CD14-positive monocyte (primary cell): Measurements from ENCODE around the gene SIGLEC8. TPM values are rescaled to one million over a fixed set of nuclear protein-coding genes. Genes with fewer than 3 reads are reported as not detected.
A peak's percentile ranks its signal among the peaks of the same experiment; 100 is the strongest.

Experiments used
- DNase-seq, 3 donors: peaks; one replicate each; pipeline ENCODE4 v3.0.0-alpha.2; 2011 to 2022
- H2AFZ ChIP-seq: 2 replicates; pipeline ENCODE4 v1.6.0; 2012; ENCODE audit warnings: mild to moderate bottlenecking, low read depth, low read length, inconsistent platforms; ENCODE audit not compliant: insufficient read depth, poor library complexity, severe bottlenecking
- H3K27ac ChIP-seq, 2 donors: 1 replicate in 1 of 2; 2 replicates in 1 of 2; pipeline ENCODE4 v1.5.1; 2012 to 2013; ENCODE audit warnings: low read length in 2 of 2, control low read depth in 1 of 2, inconsistent platforms in 1 of 2, low read depth in 1 of 2, mild to moderate bottlenecking in 1 of 2
- H3K27me3 ChIP-seq, 2 donors: one replicate each; pipeline versions ENCODE4 v1.6.0 to v1.6.1; 2011 to 2013; ENCODE audit warnings: low read length in 2 of 2; ENCODE audit not compliant: control insufficient read depth in 2 of 2, insufficient read depth in 2 of 2
- H3K36me3 ChIP-seq, 2 donors: replicated peaks in 1 of 2; 1 replicate in 1 of 2; 2 replicates in 1 of 2; pipeline versions ENCODE4 v1.5.1 to v1.6.1; 2012 to 2013; ENCODE audit warnings: low read length in 2 of 2, control low read depth in 1 of 2, inconsistent platforms in 1 of 2, mild to moderate bottlenecking in 1 of 2; ENCODE audit not compliant: insufficient read depth in 2 of 2, control insufficient read depth in 1 of 2
- H3K4me1 ChIP-seq, 2 donors: 1 replicate in 1 of 2; 2 replicates in 1 of 2; pipeline versions ENCODE4 v1.5.1 to v1.6.1; 2012 to 2013; ENCODE audit warnings: low read length in 2 of 2, control low read depth in 1 of 2, inconsistent platforms in 1 of 2, mild to moderate bottlenecking in 1 of 2, moderate library complexity in 1 of 2; ENCODE audit not compliant: insufficient read depth in 2 of 2, control insufficient read depth in 1 of 2
- H3K4me2 ChIP-seq: replicated peaks from 2 replicates; pipeline ENCODE3; 2012; ENCODE audit warnings: low read length, moderate library complexity, mild to moderate bottlenecking; ENCODE audit not compliant: poor library complexity, severe bottlenecking; ENCODE audit errors: extremely low read depth
- H3K4me3 ChIP-seq, 3 experiments: fragments of 200-600 bp in 1 of 3; sonication (generic) in 1 of 3; replicated peaks in 1 of 3; 1 replicate in 2 of 3; 2 replicates in 1 of 3; pipeline ENCODE4 v1.5.1; 2011 to 2013; ENCODE audit warnings: low read length in 3 of 3, mild to moderate bottlenecking in 3 of 3, control low read depth in 2 of 3, low read depth in 2 of 3, inconsistent platforms in 1 of 3, moderate library complexity in 1 of 3
- H3K79me2 ChIP-seq: 2 replicates; pipeline ENCODE4 v1.6.0; 2012; ENCODE audit warnings: mild to moderate bottlenecking, control low read depth, inconsistent platforms, low read length, moderate library complexity; ENCODE audit not compliant: insufficient read depth
- H3K9ac ChIP-seq: 2 replicates; pipeline ENCODE4 v1.6.0; 2017; ENCODE audit warnings: low read length, mild to moderate bottlenecking; ENCODE audit not compliant: insufficient read depth, poor library complexity, severe bottlenecking
- H3K9me3 ChIP-seq, 2 donors: replicated peaks in 1 of 2; 1 replicate in 1 of 2; 2 replicates in 1 of 2; pipeline versions ENCODE4 v1.5.1 to v1.6.1; 2012 to 2013; ENCODE audit warnings: low read length in 2 of 2, control low read depth in 1 of 2; ENCODE audit not compliant: control insufficient read depth in 1 of 2, insufficient read depth in 1 of 2
- H4K20me1 ChIP-seq: 2 replicates; pipeline ENCODE4 v1.6.0; 2012; ENCODE audit warnings: mild to moderate bottlenecking, low read length, control low read depth, moderate library complexity; ENCODE audit not compliant: insufficient read depth
- H3K27ac Mint-ChIP-seq, 7 donors: one replicate each; pipeline ENCODE4 v1.8.0; 2020; ENCODE audit warnings: mild to moderate bottlenecking in 7 of 7, mixed read lengths in 7 of 7, moderate library complexity in 6 of 7, inconsistent platforms in 2 of 7
- H3K27me3 Mint-ChIP-seq, 3 donors: one replicate each; pipeline ENCODE4 v1.8.0; 2021 to 2022; ENCODE audit warnings: low read depth in 3 of 3, mild to moderate bottlenecking in 3 of 3, mixed read lengths in 3 of 3, moderate library complexity in 3 of 3, inconsistent platforms in 1 of 3
- H3K36me3 Mint-ChIP-seq, 2 donors: one replicate each; pipeline ENCODE4 v1.8.0; 2020; ENCODE audit warnings: mixed read lengths in 2 of 2, inconsistent platforms in 1 of 2, mild to moderate bottlenecking in 1 of 2
- H3K4me1 Mint-ChIP-seq: one replicate; pipeline ENCODE4 v1.8.0; 2020; ENCODE audit warnings: mild to moderate bottlenecking, mixed read lengths
- H3K4me3 Mint-ChIP-seq, 2 donors: one replicate each; pipeline ENCODE4 v1.8.0; 2020; ENCODE audit warnings: mild to moderate bottlenecking in 2 of 2, mixed read lengths in 2 of 2, moderate library complexity in 1 of 2
- H3K9me3 Mint-ChIP-seq, 7 donors: one replicate each; pipeline ENCODE4 v1.8.0; 2020 to 2022; ENCODE audit warnings: mixed read lengths in 7 of 7, mild to moderate bottlenecking in 6 of 7, moderate library complexity in 6 of 7, inconsistent platforms in 2 of 7
- WGBS: methylation state at CpG from one replicate; pipeline ENCODE4 v1.1.5; 2013; ENCODE audit warnings: missing lambda C conversion rate; ENCODE audit not compliant: insufficient coverage; 5-methylcytosine and 5-hydroxymethylcytosine counted together
- intact Hi-C, 2 donors: fragments of 100-400 bp; cut with micrococcal nuclease; formaldehyde crosslinking; loops; one replicate each; pipeline versions ENCODE4 v1.15.0 to v1.15.1; 2023
- polyA plus RNA-seq, 3 donors: library from polyadenylated mRNA; depleted of rRNA in 1 of 3; unstranded in 2 of 3; stranded (reverse) in 1 of 3; fragments of 300-500 nt in 2 of 3; fragments of >200 nt in 1 of 3; fragmentation: Illumina TruSeq in 2 of 3; gene quantifications; 1 replicate in 2 of 3; 2 replicates in 1 of 3; pipeline ENCODE4 v1.2.3, GENCODE V29; 2012 to 2021
- TF ChIP-seq, protein P1 (sequence below): fragments of 200-600 bp; IDR thresholded peaks from one replicate; pipeline ENCODE4 v1.8.0; 2022; ENCODE audit warnings: antibody characterized with exemption, mild to moderate bottlenecking

Gene SIGLEC8
- polyA plus RNA-seq, 3 donors: not detected

DNA sequence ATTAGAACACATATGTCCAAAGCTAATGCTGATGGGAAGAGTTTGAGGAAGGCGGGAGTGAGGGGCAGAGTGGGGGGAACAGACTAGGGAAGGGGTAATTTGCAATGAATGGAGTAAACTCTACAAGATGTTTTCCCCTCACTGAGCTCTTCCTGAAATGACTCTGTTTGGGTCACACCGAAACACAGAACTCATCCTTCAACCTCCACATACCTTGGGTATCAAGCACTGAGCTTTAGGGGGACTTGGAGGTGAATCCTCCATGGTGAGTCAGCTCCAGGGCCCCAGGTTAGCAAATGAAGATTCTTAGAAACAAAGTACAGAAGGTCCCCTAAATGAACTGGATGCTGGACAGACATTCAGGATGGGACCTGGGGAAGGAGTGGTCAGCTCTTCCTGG lies 39.5 kb downstream of the SIGLEC8 start:
- peak overlapping the region in 1 of 2 donors; percentile 92 for H3K27ac ChIP-seq
- peaks cover 0 to 9% of the 10 kb centered on the region in 2 donors for H3K27me3 ChIP-seq
- H3K36me3 ChIP-seq: peaks cover 14 to 19% of the 10 kb centered on the region in 2 donors
- peaks cover 9 to 20% of the 10 kb centered on the region in 2 donors for H3K36me3 Mint-ChIP-seq
- H3K4me3 Mint-ChIP-seq: no peak overlapping the region
- DNase-seq: no peak
- no peak overlapping the region for H2AFZ ChIP-seq
- WGBS: no CpG with 5 or more reads among the region's 2 CpGs
- peaks cover 0 to 13% (median 1%) of the 10 kb centered on the region in 7 donors for H3K9me3 Mint-ChIP-seq
- no peak overlapping the region for H3K4me3 ChIP-seq
- H3K9me3 ChIP-seq: no peaks in the 10 kb centered on the region
- peaks cover 7% of the 10 kb centered on the region for H3K79me2 ChIP-seq
- intact Hi-C loops: no loop called here
- H3K4me1 Mint-ChIP-seq: peaks cover 41% of the 10 kb centered on the region
- H3K27ac Mint-ChIP-seq: peak overlapping the region in 5 of 7 donors; percentile 25 to 70 (median 49)
- peaks cover 9 to 19% (median 15%) of the 10 kb centered on the region in 3 donors for H3K27me3 Mint-ChIP-seq
- H3K4me2 ChIP-seq: no peak overlapping the region
- no peaks in the 10 kb centered on the region for H4K20me1 ChIP-seq
- TF ChIP-seq, protein P1, sequence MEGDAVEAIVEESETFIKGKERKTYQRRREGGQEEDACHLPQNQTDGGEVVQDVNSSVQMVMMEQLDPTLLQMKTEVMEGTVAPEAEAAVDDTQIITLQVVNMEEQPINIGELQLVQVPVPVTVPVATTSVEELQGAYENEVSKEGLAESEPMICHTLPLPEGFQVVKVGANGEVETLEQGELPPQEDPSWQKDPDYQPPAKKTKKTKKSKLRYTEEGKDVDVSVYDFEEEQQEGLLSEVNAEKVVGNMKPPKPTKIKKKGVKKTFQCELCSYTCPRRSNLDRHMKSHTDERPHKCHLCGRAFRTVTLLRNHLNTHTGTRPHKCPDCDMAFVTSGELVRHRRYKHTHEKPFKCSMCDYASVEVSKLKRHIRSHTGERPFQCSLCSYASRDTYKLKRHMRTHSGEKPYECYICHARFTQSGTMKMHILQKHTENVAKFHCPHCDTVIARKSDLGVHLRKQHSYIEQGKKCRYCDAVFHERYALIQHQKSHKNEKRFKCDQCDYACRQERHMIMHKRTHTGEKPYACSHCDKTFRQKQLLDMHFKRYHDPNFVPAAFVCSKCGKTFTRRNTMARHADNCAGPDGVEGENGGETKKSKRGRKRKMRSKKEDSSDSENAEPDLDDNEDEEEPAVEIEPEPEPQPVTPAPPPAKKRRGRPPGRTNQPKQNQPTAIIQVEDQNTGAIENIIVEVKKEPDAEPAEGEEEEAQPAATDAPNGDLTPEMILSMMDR: no peak
- H3K9ac ChIP-seq: no peak overlapping the region
- peaks cover 51 to 57% of the 10 kb centered on the region in 2 donors for H3K4me1 ChIP-seq

DNA sequence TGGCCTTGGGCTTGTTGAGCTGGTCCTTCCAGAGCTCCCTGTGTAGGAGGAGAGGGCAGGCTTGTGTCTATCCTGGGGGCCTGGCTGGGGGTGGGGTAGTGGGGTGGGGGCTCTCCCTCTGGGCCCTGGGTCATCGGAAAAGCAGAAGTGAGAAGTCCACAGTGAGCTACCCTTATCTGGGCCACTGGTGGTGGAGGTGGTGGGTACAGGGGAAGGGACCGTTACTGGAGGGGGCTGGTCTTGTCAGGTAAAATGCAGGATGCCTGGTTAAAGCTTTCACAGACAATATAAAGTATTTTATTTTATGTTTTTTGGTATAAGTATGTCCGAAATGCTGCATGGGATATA lies 40.5 kb downstream of the SIGLEC8 start:
- WGBS: no CpG with 5 or more reads among the region's 3 CpGs
- H3K4me1 Mint-ChIP-seq: peaks cover 41% of the 10 kb centered on the region
- peaks cover 7% of the 10 kb centered on the region for H3K79me2 ChIP-seq
- H3K4me3 Mint-ChIP-seq: peak overlapping the region; percentile 77 to 93
- peak overlapping the region; percentile 43 for H2AFZ ChIP-seq
- H3K4me3 ChIP-seq: peak overlapping the region in 1 of 3 experiments; percentile 72
- H3K4me2 ChIP-seq: peak overlapping the region; percentile 68
- peak overlapping the region; percentile 73 for H3K9ac ChIP-seq
- H3K36me3 ChIP-seq: peaks cover 21 to 28% of the 10 kb centered on the region in 2 donors
- H3K9me3 Mint-ChIP-seq: peaks cover 0 to 13% (median 1%) of the 10 kb centered on the region in 7 donors
- H3K36me3 Mint-ChIP-seq: peaks cover 18 to 30% of the 10 kb centered on the region in 2 donors
- H4K20me1 ChIP-seq: no peaks in the 10 kb centered on the region
- H3K4me1 ChIP-seq: peaks cover 51 to 57% of the 10 kb centered on the region in 2 donors
- peaks cover 0 to 9% of the 10 kb centered on the region in 2 donors for H3K27me3 ChIP-seq
- TF ChIP-seq, protein P1: no peak
- H3K27ac Mint-ChIP-seq: peak overlapping the region; percentile 94 to 97 (median 95)
- peaks cover 9 to 19% (median 15%) of the 10 kb centered on the region in 3 donors for H3K27me3 Mint-ChIP-seq
- DNase-seq: peak in 1 of 3 donors; percentile 76
- H3K27ac ChIP-seq: peak overlapping the region; percentile 91 to 92
- H3K9me3 ChIP-seq: no peaks in the 10 kb centered on the region
- intact Hi-C loops: no loop called here
